H1 (cell line): Measurements from ENCODE around the gene ATP11A. TPM values are rescaled to one million over a fixed set of nuclear protein-coding genes. Genes with fewer than 3 reads are reported as not detected.

ENCODE experiments used
- ATF3 ChIP-seq: IDR thresholded peaks from 2 replicates; pipeline ENCODE4 v1.6.1; 2011; ENCODE audit warnings: low read depth, mild to moderate bottlenecking, low read length; ENCODE audit not compliant: insufficient read depth
- CTCF ChIP-seq, 3 experiments: IDR thresholded peaks; 1 replicate in 2 of 3; 2 replicates in 1 of 3; pipeline versions ENCODE4 v1.5.1 to v1.6.1; 2011; ENCODE audit warnings: low read length in 3 of 3, mild to moderate bottlenecking in 3 of 3, inconsistent platforms in 2 of 3, low read depth in 1 of 3, moderate library complexity in 1 of 3; ENCODE audit not compliant: insufficient read depth in 1 of 3; ENCODE audit errors: control extremely low read depth in 1 of 3
- E2F6 ChIP-seq: IDR thresholded peaks from 2 replicates; pipeline ENCODE4 v1.6.1; 2012; ENCODE audit warnings: inconsistent platforms
- HDAC6 ChIP-seq: IDR thresholded peaks from one replicate; pipeline ENCODE4 v1.7.1; 2012; ENCODE audit warnings: low read depth, mild to moderate bottlenecking, inconsistent platforms, low read length, moderate library complexity
- SP1 ChIP-seq: IDR thresholded peaks from 2 replicates; pipeline ENCODE4 v1.6.1; 2011; ENCODE audit warnings: low read depth, low read length
- polyA plus RNA-seq, 7 experiments: library from polyadenylated mRNA; depleted of rRNA in 3 of 7; stranded (reverse) in 5 of 7; unstranded in 2 of 7; fragments of >200 nt in 5 of 7; fragments of 200-250 nt in 2 of 7; gene quantifications; 1 replicate in 5 of 7; 2 replicates in 1 of 7; 4 replicates in 1 of 7; pipeline versions ENCODE4 v1.2.1 to v1.2.3, GENCODE V29; 2011 to 2013; ENCODE audit warnings: missing spikeins in 2 of 7, mixed read lengths in 2 of 7
- total RNA-seq: library from RNA; stranded (reverse); fragmentation: NEBNext Ultra II Directional; extraction: Animal tissue kit (Norgen Biotek cat#: 25700); gene quantifications from 2 replicates; pipeline ENCODE4 v1.2.1, GENCODE V29; 2021

Gene ATP11A
- total and polyA plus RNA-seq, 2 of the 8 experiments (the other 6 are each of a cell fraction or from before 2014, with no cell fraction given) = 28.8 to 72.9 TPM

GRCh38 chr13:112924365-112924764, 234.5 kb downstream of the ATP11A start (continued):
- TF ChIP-seq CTCF (IDR thresholded peaks at IDR 0.05; ENCODE audit: control extremely low read depth in 1 of 3, insufficient read depth in 1 of 3, low read depth in 1 of 3, low read length in 3 of 3) (no peak), E2F6 (no peak), ATF3 (no peak), SP1 (no peak), HDAC6 (no peak)
- TF ChIP-seq, all 59 proteins: peak for 0
